CD4-positive, alpha-beta T cell (primary cell): ENCODE data around the gene ELF4. TPM values are rescaled to one million over a fixed set of nuclear protein-coding genes. Genes with fewer than 3 reads are reported as not detected.

ENCODE experiments used
- ATAC-seq: fragments of 200-7000 bp; cut with Tn5 transposase; one replicate; pipeline ENCODE4 v1.10.0; 2022; ENCODE audit warnings: mild to moderate bottlenecking; ENCODE audit not compliant: poor library complexity
- CTCF ChIA-PET: fragments of 350-600 bp; sonication (Branson Sonifier 250); formaldehyde crosslinking; loops from one replicate; lab custom pipeline; 2021; ENCODE audit warnings: antibody characterized with exemption, inconsistent platforms; lab: Charles Lee
- POLR2A ChIA-PET: fragments of 350-600 bp; sonication (Branson Sonifier 250); formaldehyde crosslinking; loops from one replicate; lab custom pipeline; 2021; ENCODE audit warnings: antibody characterized with exemption, inconsistent platforms; lab: Charles Lee
- DNase-seq, 14 experiments: peaks; one replicate each; pipeline ENCODE4 v3.0.0-alpha.2; 2013 to 2020; ENCODE audit warnings: mixed read lengths in 2 of 14
- H3K27ac ChIP-seq, 2 donors: one replicate each; pipeline versions ENCODE4 v1.5.1 to v1.7.0; 2013; ENCODE audit warnings: low read length in 2 of 2, low read depth in 1 of 2, mild to moderate bottlenecking in 1 of 2
- H3K27me3 ChIP-seq, 2 experiments: 1 replicate in 1 of 2; 2 replicates in 1 of 2; pipeline versions ENCODE4 v1.6.1 to v1.7.0; 2013; ENCODE audit warnings: low read length in 2 of 2, control low read depth in 1 of 2, mild to moderate bottlenecking in 1 of 2, moderate library complexity in 1 of 2; ENCODE audit not compliant: insufficient read depth in 2 of 2, control insufficient read depth in 1 of 2
- H3K36me3 ChIP-seq: one replicate; pipeline ENCODE4 v1.6.1; 2013; ENCODE audit warnings: low read length, control low read depth; ENCODE audit not compliant: insufficient read depth
- H3K4me1 ChIP-seq: one replicate; pipeline ENCODE4 v1.6.1; 2013; ENCODE audit warnings: low read length, control low read depth; ENCODE audit not compliant: insufficient read depth
- H3K4me3 ChIP-seq: one replicate; pipeline ENCODE4 v1.5.1; 2013; ENCODE audit warnings: mild to moderate bottlenecking, low read length, moderate library complexity
- H3K9me3 ChIP-seq, 2 experiments: 1 replicate in 1 of 2; 2 replicates in 1 of 2; pipeline versions ENCODE4 v1.6.1 to v1.7.0; 2013; ENCODE audit warnings: low read length in 2 of 2, mild to moderate bottlenecking in 2 of 2, control low read depth in 1 of 2, moderate library complexity in 1 of 2; ENCODE audit not compliant: control insufficient read depth in 1 of 2, insufficient read depth in 1 of 2
- H3K27ac Mint-ChIP-seq: one replicate; pipeline ENCODE4 v1.8.0; 2020; ENCODE audit warnings: mixed read lengths
- H3K27me3 Mint-ChIP-seq: one replicate; pipeline ENCODE4 v1.8.0; 2021; ENCODE audit warnings: mixed read lengths
- H3K36me3 Mint-ChIP-seq: one replicate; pipeline ENCODE4 v1.8.0; 2021; ENCODE audit warnings: low read depth, mixed read lengths
- H3K4me1 Mint-ChIP-seq: one replicate; pipeline ENCODE4 v1.8.0; 2021; ENCODE audit warnings: low read depth, mixed read lengths
- H3K4me3 Mint-ChIP-seq: one replicate; pipeline ENCODE4 v1.8.0; 2020; ENCODE audit warnings: mild to moderate bottlenecking, mixed read lengths
- H3K9me3 Mint-ChIP-seq: one replicate; pipeline ENCODE4 v1.8.0; 2020; ENCODE audit warnings: mixed read lengths
- intact Hi-C, 2 experiments: fragments of 100-400 bp; cut with DNase I in 1 of 2; cut with micrococcal nuclease in 1 of 2; formaldehyde crosslinking; loops; one replicate each; pipeline versions ENCODE4 v1.15.1 to v1.9.0; 2023 to 2025; cut with DNase I, micrococcal nuclease
- total RNA-seq, 174 experiments: library from RNA in 2 of 174; stranded (reverse) in 2 of 174; gene quantifications; one replicate each; pipeline ENCODE4 v1.2.3 and lab custom pipeline; 2021 to 2026
- TF ChIP-seq, protein P1 (sequence below): fragments of 200-600 bp; IDR thresholded peaks from one replicate; pipeline ENCODE4 v1.8.0; 2022; ENCODE audit warnings: antibody characterized with exemption, mild to moderate bottlenecking

Gene ELF4
- total RNA-seq, 2 experiments from 2014 or later: 17.3 to 17.4 TPM

DNA sequence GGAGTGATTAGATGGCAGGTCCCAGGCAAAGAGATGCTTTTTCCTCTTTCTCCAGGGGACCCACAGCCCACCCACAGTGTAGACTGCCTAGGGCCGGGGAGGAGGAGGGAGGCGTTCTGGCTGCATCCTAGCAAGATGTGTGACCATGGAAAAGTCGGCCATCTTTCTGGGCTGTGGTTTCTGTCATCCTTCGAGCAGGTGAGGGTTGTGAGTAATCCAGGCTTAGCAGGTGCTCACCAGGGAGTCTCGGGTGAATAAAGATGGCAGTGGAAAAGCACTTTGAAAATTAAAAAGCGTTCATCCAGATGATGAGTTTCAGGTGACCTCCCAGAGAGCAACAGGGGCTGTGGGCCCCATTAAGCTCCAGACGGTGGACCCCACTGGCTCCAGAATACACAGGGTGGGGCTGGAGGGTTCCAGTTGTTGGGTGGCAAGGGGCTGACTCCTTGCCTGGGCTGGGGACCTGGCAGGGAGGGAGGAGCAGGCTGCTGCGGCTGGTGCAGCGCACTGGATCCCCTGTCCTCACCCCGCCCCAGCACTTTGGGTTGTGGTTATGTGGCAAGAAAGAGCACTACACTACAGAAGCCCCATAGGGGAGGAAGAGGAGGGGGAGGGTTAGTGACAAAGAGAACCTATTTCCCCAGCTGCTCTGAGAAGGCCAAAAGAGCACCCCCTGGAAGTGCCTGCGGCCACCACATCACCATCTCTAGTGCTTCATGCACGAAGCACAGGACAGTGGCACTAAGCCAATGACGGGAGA is 23.7 kb downstream of the ELF4 start:
- Mint-ChIP-seq H3K4me1 (peaks cover 58% of the 10 kb centered on the region), H3K4me3 (peak overlapping the region; percentile 92), H3K27me3 (no peaks in the 10 kb centered on the region), H3K27ac (peak overlapping the region; percentile 93), H3K9me3 (no peaks in the 10 kb centered on the region), H3K36me3 (no peaks in the 10 kb centered on the region)
- peaks cover 93% of the 10 kb centered on the region for H3K4me1 ChIP-seq
- H3K27ac ChIP-seq: peak overlapping the region; percentile 29 to 76
- H3K27me3 ChIP-seq: no peaks in the 10 kb centered on the region
- ChIA-PET CTCF (interaction anchor here (1.0 to 3.5 kb wide), 3 partner anchors 8 to 34 kb away, joined by 3 to 19 read pairs (median 3); no protein-coding TSS in a partner anchor), POLR2A (interaction anchor here (0.7 to 3.2 kb wide), 8 partner anchors 9 to 88 kb away, joined by 3 to 13 read pairs (median 4); partner anchors contain the start of genes AIFM1 and ELF4)
- DNase-seq (peak; percentile 37 to 90 (median 66)), ATAC-seq (peak; percentile 73)
- H3K9me3 ChIP-seq: no peaks in the 10 kb centered on the region
- TF ChIP-seq, protein P1, sequence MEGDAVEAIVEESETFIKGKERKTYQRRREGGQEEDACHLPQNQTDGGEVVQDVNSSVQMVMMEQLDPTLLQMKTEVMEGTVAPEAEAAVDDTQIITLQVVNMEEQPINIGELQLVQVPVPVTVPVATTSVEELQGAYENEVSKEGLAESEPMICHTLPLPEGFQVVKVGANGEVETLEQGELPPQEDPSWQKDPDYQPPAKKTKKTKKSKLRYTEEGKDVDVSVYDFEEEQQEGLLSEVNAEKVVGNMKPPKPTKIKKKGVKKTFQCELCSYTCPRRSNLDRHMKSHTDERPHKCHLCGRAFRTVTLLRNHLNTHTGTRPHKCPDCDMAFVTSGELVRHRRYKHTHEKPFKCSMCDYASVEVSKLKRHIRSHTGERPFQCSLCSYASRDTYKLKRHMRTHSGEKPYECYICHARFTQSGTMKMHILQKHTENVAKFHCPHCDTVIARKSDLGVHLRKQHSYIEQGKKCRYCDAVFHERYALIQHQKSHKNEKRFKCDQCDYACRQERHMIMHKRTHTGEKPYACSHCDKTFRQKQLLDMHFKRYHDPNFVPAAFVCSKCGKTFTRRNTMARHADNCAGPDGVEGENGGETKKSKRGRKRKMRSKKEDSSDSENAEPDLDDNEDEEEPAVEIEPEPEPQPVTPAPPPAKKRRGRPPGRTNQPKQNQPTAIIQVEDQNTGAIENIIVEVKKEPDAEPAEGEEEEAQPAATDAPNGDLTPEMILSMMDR: no peak
- H3K4me3 ChIP-seq: peak overlapping the region; percentile 67
- intact Hi-C loops: loop anchor here in 1 of 2 experiments (5.0 kb wide), 1 partner anchor 86 kb away; the partner anchor contains the start of gene RAB33A
- H3K36me3 ChIP-seq: no peaks in the 10 kb centered on the region

DNA sequence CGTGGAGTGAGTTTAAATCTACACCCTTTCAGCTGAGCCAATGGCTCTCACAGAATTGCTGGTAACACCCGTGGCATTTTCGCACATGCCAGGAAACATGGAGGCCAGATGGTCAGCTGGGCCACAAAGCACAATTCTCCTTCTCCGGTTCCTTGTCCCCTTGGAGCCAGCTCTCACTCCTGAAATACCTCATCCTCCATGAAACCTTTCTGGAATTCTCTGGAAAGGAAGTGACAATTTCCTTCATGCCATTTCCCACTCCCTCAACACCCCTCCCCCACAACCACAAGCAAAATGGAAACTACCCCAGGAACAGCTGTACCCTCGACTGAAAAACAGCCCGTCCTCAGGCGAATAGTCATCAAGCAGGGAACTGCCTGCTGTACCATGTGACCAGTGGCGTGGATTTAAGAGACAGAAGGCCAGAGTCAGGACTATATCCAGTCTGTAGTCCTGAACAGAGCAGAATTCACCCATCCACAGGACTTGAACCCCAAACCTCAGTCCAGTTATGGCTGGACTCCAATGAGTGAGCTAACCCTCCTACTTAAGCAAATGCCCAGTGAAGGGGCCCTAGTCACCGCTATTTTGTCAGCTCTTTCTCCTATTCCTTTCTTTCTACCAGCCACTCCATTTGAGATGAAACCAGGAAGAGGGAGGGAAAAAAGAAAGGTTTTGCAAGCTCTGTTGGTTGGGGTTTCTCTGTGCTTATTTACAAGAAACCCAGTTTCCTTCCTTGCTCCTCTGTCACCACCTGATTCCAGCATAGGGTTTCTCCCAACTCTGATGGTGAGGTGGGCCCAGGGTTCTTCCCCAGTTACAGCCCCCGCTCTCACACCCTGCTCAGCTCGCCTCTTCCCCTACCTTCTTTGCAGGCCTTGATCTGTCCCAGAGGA is 24.5 kb downstream of the ELF4 start:
- Histone ChIP-seq H3K9me3 (no peaks in the 10 kb centered on the region), H3K27me3 (no peaks in the 10 kb centered on the region), H3K27ac (peak overlapping the region; percentile 24 to 76), H3K4me1 (peaks cover 94% of the 10 kb centered on the region), H3K4me3 (peak overlapping the region; percentile 67), H3K36me3 (peaks cover 5% of the 10 kb centered on the region)
- no peaks in the 10 kb centered on the region for H3K36me3 Mint-ChIP-seq
- H3K27ac Mint-ChIP-seq: peak overlapping the region; percentile 93
- peaks cover 60% of the 10 kb centered on the region for H3K4me1 Mint-ChIP-seq
- DNase-seq (peak in 1 of 14 experiments; percentile 41), ATAC-seq (no peak)
- ChIA-PET POLR2A (interaction anchor here (0.5 to 3.2 kb wide), 5 partner anchors 12 to 73 kb away, joined by 3 to 13 read pairs (median 7); partner anchors contain the start of gene ELF4), CTCF (interaction anchor here (3.5 kb wide), 1 partner anchor 35 kb away, joined by 19 read pairs; no protein-coding TSS in a partner anchor)
- no peaks in the 10 kb centered on the region for H3K27me3 Mint-ChIP-seq
- H3K4me3 Mint-ChIP-seq: peak overlapping the region; percentile 92
- no peaks in the 10 kb centered on the region for H3K9me3 Mint-ChIP-seq
- TF ChIP-seq, protein P1: no peak
- intact Hi-C loops: loop anchor here in 1 of 2 experiments (5.0 kb wide), 1 partner anchor 87 kb away; the partner anchor contains the start of gene RAB33A
